Activated CD8-positive, alpha-beta memory T cell treated with anti-CD3 and anti-CD28 coated beads for 1 hour (primary cell): Measurements from ENCODE around the gene ULK3.
A peak's percentile ranks its signal among the peaks of the same experiment; 100 is the strongest.

Source experiments
- DNase-seq, 2 donors: peaks; one replicate each; pipeline ENCODE4 v3.0.0-alpha.2; 2020; ENCODE audit warnings: low read depth in 1 of 2; ENCODE audit errors: extremely low read depth in 1 of 2

Gene ULK3

DNA sequence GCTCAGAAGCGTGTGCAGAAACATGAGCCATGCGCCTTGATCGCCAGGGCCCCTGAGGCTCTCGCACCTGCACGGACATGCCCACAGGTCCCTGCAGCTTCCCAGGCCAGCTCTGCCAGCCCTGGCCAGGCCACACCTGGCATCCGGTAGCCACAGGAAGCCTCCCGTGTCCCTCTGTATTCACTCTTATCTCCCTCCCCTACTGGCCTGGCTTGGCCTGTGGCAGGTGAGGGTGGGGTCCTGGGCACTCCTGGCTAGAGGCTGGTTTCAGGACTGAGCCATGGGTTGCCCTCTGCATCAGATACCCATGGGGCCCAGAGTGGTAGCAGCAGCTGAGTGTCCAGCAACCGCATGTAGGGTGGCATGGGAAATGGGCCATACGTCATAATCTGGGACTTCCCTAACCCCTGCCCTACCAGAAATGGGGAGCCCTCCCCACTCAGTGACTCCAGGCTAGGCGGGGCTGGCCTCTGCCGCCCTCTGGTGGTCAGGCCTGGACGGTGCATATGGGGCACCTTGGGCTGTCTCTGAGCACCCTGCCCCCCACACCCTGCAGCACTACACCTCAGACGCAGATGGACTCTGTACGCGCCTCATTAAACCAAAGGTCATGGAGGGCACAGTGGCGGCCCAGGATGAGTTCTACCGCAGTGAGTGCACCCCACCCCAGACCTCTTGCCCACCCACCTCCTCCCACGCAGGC is 42.9 kb downstream of the ULK3 start:
- DNase-seq, result peak; percentile 57 to 75

- no peak for DNase-seq
Observed at GRCh38 chr15:74799255-74799855, 43.6 kb downstream of the ULK3 start.

DNA sequence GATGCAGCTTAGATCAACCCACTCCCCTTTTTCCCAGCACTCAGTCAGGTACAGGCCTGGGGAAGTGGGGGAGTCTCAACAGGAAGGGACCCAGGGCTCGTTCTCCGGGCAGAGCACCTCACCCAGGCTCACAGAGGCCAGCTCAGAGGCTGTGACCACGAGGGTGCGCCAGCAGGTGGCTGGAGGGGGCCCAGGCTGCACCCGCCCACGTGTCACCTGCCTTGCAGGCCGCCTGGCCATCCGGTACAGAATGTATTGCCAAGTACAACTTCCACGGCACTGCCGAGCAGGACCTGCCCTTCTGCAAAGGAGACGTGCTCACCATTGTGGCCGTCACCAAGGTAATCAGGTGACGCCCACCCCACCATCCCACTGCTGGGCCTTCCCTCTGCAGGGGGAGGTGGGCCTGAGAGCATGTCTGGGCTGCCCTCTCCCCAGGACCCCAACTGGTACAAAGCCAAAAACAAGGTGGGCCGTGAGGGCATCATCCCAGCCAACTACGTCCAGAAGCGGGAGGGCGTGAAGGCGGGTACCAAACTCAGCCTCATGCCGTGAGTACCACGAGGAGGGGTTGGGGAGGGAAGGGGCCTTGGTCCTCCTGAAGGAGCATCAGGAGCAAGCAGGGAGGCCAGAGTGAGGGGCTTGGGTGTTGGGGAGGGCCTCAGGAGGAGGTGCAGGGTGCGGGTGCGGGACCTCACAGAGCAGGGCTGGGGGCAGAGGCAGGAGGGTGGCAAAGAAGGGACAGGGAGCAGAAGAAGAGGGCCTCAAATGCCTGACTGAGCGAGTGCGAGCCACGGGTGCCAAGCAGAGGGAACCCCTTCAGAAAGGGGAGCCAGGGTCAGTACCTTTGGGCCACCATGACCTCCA is 44.3 kb downstream of the ULK3 start:
- DNase-seq, result no peak

DNA sequence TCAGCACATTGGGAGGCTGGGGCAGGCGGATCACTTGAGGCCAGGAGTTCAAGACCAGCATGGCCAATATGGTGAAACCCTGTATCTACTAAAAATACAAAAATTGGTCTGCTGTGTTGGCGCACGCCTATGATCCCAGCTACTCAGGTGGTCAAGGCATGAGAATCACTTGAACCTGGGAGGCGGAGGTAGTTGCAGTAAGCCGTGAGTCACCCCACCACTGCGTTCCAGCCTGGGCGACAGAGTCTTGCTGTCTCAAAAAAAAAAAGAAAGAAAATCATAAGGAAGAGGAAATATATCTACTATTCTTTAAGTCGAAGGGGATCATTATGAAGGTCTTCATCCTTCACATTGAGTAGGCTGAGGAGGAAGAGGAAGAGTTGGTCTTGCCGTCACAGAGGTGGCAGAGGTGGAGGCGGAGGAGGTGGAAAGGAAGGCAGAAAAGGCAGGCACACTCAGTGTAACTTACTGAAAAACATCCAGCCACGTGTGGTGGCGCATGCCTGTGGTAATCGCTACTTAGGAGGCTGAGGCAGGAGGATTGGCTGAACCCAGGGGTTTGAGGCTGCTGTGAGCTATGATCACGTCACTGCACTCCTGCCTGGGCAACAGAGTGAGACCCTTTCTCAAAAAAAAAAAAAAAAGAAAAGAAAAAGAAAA is 46.9 kb downstream of the ULK3 start:
- no peak for DNase-seq

DNA sequence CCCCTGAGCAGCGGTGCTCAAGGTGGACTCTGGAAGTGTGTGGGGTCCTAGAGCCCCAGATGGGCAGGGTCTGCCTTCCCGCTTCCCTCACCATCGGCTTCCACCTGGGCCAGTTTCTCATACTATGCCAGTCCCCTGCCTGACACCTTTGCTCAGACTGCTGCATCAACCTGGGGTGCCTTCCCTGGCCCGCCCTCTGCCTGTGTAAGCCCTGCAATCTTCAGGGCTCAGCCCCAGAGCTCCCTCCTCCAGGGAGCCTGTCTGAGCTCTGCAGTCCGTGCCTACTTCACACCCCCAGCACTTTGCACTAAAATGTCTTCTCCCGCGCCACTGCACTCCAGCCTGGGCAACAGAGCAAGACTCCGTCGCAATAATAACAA is 48.0 kb downstream of the ULK3 start:
- no peak for DNase-seq

DNA sequence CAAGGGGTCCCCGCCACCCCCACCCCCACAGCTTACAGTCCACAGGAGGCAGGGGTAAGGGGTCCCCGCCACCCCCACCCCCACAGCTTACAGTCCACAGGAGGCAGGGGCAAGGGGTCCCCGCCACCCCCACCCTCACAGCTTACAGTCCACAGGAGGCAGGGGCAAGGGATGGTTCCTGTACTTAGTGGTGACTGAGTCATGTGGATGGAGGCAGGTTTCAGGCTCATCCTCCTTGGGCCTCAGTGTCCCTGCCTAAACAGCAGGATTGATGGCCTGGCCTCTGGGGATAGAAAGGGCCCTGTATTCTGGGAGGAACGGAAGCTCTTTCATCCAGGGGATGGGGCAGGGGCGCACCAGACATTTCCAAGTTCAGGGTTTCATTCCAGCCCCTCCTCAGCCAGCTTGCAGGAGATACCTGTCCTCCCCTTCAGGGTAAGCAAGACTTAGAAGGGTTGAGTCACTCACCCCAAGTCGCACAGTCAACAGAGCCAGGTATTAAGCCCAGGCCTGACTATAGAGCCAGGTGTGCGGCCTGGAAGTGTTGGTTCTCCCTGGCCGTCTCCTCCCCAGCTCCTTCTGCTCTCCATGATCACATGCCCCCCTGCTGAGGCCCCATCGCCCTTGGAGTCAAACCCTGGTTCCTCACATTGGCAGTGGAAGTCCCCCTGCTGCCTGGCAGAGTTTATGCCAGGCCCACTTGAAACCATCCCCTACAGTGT is 48.5 kb downstream of the ULK3 start:
- DNase-seq, result no peak

DNA sequence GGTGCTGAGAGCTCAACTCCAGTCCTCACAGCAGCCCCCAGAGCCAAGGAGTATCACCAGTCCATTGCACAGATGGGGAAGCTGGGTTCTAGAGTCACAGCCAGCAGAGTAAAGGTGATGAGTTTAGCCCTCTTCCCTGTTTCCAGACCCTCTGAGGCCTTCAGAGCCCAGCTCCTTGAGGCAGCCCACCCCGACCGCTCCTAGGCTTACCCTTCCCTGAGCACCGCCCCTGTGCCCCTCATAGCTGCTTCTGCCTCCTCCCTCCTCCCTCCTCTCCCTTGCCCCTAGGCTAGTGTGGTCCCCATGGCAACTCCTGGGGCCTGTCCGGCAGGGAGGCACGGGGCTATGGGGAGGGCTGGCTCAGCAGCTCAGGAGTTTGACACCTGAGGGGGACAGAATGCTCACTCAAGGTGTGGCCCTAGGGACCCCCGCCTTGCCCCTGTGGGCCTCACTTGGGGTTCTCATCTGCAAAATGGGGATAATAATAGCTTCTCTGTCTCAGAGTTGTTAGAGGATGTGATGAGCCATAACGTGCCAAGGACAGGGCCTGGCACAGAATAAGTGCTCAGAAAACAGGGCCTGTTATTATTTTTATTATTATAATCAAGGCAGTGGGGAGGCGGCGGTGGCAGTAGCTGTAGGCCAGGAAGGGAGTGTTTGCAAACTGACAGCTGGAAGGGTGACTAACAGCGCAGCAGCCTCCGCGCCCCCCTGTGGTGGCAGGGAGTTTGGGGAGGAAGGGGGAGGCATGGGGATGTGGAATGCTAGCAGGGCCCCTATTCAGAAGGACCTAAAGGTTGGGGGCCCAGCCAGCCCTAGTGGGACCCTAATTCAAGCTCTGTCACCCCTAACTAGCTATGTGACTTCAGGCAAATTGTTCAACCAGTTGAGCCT is 49.6 kb downstream of the ULK3 start:
- peak in 1 of 2 donors; percentile 64 for DNase-seq

- no peak for DNase-seq
Observed at GRCh38 chr15:74792227-74793016, 50.5 kb downstream of the ULK3 start.

DNA sequence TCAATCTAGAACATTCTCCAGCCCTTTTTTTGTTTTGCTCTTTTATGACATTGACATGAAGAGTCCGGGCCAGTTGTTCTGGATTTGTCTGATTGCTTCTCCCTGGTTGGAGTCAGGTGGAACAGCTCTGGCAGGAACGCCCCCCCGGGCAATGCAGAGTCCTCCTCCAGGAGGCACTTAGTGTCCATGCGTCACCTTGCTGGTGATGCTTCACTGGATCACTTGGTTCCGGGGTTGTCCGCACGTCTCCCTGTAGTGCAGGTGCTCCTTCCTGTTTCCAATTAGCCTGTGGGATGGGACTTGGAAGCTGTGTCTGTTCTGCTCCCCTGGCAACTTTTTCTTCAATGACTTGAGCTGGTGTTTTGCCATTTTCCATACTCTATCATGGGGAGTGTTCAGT is 51.3 kb downstream of the ULK3 start:
- DNase-seq, result no peak

- DNase-seq, result no peak
Observed at GRCh38 chr15:74791007-74791406, 51.9 kb downstream of the ULK3 start.

DNA sequence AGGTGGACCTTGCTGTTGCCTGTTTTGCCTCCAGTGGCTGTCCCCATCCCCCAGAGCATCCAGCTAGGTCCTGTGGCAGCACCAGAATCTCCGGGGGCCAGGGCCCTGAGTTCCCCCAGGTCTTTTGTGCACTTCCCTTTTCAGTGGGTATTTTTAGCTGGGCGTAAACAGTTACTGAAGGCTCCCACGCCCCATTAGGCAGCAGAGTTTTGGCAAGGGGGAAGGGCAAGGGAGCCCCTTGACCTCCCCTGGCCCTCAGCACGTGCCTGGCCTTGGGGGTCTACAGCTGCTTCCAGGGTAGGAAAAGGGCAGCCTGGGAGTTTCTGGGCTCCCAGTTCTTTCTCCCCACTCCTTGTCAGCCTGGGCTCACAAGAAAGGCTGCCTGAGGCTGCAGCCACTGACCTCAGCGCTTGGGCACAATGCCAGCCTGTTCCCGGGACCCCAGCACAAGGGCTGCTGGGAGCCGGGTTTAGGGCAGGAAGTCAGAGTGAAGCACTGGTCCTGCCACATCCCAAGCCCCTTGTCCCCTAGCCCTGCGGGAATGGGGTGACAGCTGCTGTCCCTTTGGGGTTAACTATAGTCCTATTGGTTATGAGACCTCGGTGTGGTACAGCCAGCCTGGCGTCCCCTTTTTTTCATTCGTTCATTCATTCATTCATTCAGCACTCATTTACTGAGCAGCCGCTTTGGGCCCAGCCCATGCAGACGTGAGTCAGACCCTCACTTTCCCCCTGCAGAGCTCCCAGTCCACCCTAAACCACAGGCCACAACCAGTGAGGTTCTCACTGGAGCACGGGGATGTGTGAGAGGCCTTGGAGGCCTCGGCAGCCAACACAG is 52.7 kb downstream of the ULK3 start:
- no peak for DNase-seq

DNA sequence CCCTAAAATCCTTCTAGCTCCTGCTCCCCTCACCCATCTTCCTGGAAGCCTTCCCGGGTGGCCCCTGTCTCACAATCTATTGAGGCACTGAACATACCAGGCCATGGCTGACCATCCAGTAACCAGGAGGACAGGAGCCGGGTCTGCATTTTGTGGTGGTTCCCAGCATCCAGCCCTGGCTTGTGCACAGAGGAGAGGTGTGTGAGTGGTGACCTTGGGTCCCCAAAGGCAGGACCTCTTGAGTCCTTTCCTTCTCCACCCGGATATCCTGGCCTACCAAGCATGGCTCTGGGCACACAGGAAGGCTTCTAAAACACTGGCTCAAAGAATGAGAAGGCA is 53.2 kb downstream of the ULK3 start:
- DNase-seq, result no peak

- no peak for DNase-seq
Observed at GRCh38 chr15:74789171-74789631, 53.8 kb downstream of the ULK3 start.

- no peak for DNase-seq
Observed at GRCh38 chr15:74788683-74789151, 54.2 kb downstream of the ULK3 start.

GRCh38 chr15:74788042-74788682 is 54.8 kb downstream of the ULK3 start:
- no peak for DNase-seq

- peak; percentile 71 to 77 for DNase-seq
Observed at GRCh38 chr15:74787251-74788041, 55.5 kb downstream of the ULK3 start.
